NCI-H1417 treated with DMSO at 0.1 percent for 48 hours (cell line): ENCODE data around the gene PEMT.

Source experiments
- DNase-seq: peaks from one replicate; lab custom pipeline; 2025; lab: John Stamatoyannopoulos, UW

The PEMT gene

DNA sequence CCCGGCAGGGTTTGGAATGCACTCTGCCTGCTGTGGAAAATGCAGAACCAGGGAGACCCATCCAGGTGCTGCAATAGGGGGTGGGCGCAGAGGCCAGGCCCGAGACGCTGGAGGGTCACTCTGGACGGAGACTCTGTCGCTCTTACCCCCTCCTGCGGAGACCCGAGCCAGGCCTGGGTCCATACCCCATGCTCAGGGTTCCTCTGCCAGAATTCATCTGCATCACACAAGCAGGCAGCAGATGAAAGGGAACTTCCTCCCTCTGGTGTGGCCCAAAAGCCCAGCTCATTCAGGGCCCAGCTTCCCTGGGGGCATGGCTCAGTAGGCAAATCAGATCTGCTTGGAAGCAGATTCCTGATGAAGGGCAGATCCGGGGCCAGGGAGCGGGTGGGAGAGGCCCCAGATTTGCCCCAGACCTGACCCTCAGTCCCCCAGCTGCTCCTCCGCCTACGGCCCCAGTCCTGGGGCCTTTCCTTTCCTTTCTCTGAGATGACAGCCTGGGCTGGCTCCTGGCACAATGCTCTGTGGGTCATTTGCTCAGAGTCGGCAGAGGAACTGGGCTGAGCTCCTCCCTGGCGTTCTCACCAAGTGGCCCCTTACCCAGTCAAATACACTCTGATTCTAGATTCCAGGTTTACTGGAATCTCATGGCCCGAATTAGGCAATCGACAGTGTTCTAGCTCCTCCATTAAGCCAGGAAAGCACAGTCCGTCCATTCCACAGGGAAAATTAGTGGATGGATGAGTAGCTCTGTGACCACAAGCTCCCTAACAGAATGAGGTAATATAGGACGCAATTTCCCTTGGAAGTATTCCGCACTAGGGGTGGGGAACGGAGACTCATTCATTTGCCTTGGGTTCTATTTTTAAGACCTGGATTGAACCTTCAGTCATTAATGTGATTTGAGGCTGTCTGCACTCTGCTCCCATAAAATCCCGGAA, 76.2 kb downstream of the PEMT start:
- DNase-seq, result no peak

DNA sequence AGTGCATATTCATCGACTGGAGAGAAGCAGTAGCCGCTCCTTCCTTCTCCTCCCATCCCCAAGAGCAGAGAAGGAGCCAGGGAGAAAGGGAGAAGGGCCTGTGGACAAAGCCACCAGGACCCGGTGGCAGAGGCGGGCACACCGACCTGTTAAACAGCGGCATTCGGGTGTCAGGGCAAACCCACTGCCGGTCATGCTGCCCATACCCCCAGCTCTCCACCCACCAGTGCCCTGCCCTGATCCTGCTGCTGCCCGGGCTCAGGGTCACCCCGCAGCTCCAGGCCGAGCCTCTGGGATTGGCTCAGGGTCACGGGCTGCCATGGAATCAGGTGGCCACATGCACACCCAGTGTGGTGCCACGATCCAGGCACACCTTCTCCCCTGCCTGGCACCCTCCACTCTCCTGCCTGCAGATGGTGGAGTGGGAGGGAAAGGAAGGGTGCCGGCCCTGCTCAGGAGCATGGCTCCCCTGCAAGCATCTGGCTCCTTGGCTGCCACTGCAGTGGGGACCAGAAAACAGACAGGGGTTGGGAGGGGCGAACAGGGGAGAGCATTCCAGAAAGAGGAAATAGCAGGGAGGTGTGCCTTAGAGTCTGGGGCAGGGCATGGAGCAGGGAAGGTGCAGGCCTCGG, 77.0 kb downstream of the PEMT start:
- no peak for DNase-seq

DNA sequence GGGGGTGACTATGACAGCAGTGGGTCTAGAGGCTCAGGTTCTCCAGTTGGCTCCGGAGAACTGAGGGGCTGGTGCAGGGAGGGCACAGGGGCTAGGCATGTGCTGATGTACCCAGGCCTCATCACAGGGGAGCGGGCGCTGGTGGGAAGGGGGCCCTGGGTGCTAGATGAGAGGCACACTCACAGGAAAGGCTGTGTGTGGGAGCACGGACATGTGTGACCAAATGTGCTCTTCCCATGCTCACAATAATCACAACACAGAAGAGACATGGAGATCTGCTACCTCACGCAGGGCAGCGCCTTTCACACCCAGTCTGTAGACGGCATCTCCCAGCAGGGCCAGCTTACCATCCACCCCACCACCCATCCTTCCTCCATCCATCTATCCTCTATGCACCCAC, 77.9 kb downstream of the PEMT start:
- no peak for DNase-seq

DNA sequence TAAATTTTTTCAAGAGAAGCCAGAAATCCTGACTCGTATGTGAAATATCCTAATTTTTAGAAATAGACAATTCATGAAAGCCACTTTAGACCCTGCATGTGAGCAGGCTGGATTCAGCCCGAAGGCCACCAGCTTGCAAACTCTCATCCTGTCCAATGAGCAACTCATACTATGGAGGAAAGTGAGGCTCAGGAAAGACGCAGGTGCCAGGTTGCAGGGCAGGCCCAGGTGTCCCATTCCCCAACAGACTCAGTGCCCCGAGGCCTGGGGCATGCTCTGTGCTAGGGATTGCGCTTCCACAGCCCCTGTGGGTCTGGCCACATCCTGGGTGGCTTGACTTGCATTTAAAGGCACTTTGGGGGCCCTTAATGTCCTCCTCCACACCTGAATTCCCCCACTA, 78.6 kb downstream of the PEMT start:
- no peak for DNase-seq

DNA sequence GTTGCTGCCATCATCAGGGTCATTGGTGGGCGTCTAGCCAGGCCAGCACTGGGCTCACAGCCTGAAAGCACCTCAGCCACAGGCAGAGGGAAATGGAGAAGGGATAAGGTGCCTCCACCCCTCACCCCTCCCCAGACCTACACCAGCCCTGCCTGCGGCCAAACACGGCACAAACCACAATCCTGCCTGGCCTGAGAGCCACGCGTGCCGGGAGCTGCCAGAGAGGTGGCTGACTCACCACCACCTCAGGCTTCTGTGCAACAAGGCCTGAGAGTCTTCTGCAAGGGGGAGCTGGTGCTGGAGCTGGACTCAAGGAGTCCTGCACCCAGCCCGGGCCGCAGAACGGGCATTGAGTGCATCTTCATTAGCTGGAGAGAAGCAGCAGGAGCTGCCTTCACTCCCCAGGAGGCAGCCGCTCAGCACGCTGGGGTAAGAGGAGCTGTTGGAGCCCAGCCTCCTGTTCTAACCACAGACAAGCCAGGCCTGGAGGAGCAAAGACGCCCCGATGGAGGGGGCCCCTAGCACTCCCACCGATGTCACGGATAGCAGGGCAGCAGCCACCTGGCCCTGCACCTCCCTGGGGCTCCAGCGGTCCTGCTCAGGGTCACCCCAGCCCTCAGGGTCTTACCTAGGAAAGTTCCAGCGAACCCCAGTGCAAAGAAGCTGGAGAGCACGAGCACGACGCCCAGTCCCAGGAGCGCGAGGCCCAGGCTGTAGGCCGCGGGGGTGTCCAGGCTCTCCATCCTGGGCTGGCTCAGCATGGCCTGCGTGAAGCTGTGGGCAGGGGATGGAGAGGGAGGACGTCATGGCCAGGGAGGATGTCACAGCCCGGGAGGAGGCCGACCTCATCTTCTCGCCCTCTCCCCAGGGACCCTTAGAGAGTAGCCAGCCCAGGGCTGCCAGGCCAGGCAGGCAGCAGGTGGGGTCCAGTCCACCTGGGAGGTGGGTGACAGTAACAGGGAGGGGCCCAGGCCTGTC, 79.3 kb downstream of the PEMT start:
- DNase-seq, result no peak

DNA sequence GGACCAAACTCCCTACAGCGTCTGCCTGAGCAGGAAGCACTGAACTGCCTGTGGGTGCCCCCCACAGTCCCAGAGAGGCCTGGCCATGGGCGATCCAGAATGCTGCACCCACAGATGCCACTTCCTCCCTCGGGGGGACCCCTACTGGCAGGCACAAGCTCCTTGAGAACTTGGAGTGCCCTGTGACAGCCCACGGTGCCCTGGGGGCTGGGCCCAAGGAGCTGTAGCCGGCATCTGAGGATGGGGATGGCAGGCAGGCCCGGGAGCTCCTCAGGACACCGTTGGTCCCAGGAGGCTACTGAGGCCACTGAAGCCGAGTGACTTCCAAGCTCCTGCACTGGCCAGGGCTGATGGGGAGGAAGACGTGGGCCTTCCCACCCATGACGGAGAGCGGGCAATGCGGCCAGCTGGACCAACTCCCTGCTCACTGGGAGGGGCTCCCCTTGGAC, 80.2 kb downstream of the PEMT start:
- DNase-seq, result no peak

DNA sequence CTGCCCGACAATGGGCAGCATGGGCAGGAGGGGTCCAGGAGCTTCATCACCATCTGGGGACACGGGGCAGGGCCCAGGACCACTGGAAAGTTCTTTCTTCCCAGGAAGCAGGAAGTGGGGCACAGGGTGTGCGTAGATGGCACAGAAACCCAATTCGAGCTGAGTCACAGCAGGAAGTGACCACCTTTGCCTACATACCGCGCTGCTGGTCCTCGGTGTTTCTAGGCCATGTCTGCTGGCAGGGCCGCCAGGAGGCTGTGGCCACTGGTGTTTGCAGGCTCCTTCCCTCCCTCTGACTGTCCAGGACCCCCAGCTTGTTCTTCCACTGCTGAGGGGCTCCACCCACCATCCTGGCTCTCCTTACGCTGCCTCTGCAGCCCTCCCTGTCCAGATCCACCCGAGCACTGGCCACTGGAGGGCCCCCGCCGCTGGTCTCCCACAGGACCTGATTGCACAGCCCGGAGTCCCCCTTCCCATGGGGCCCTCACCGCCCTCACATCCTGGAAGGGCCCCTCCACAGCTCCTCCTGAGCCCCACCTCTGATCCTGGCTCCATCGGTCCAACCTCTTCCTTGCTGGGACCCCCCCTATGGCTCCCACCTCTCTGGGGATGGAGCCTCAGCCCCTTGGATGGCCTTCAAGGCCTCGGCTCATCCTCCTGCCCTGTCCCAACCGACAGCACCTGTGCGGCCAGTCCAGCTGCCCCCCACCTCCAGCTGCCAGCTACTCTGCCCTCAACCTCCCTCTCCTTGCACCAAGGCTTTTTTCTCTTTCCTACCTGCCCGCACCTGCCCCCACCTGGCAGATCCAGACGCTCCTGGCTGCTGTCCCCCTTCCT, 80.8 kb downstream of the PEMT start:
- no peak for DNase-seq

DNA sequence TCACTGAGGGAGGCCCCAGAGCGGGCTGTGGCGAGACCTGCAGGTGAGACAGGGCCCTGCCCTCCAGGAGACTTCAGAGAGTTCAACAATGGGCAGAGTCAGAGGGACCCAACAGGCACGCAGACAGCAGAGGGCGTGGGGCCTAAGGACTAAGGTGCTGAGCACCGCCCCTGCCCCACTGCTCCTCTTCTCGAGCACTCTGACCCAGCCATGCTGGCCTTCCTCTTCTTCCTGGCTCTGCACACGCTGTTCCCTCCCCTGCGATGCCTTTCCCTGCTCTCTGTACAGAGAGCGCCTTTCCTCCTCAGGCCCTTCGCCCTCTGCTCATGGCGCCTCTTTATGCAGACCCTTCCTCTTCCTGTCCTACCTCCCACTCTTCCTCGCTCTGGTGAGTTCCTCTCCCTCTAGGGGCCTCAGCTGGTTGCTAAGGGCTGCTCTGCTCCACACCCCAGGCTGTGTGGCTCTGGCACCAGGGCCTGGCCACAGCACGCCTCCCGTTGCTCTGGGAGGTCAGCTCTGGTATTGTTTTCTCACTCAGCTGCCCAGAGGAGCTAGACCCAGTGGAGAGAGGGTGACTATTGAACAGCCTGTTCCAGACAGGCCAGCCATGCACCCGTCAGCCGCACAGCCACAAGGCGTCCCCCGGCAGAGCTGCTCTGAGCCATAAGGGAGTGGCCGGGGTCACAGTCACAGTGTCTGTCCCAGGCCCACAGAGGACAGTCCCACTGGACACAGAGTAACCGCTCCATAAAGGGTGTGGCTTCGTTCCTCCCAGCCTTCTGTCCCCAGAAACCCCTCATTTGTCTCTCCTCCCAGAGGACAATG, 81.7 kb downstream of the PEMT start:
- DNase-seq, result no peak

DNA sequence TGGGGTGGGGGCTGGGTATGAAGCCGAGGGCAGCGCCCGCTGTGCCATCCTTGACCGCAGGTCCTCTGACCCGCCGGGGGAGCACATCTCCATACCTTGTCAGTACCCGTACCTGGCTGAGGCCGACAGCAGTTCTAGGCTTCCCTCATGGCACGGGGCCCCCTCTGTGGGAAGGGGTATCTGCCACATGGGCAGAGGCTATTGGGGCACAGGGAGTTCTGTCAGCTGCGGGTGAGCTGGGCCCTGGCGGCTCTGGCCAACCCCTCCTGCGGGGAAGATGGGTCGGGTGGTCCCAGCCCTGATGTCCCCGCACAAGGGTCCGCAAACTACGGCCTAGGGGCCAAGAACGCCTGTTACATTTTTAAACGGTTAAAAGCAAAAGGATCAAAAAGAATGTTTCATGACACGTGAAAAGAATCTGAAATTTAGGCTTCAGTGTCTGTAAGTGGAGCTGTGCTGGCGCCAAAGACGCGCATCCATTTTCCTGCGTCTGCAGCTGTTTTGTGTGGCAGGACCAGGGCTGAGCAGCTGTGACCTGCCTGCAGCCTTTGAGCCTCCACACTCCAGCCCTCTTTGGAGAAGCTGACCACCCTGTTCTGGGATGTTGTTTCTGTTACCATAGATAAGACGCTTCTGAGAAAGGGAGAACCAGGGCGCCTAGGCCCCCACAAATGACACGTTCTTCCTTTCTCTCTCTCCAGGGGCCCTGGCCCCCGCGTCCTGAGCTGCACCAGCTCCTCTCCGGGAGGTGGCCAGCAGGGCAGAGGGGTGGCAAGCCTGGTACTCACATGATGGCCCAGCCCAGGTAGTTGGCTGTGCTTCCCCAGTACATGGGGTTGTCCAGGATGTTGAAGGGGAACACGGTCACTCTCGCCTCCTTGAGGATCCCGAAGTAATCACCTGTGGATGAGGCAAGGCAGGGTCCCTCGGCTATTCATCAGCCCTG, 82.6 kb downstream of the PEMT start:
- DNase-seq, result no peak

DNA sequence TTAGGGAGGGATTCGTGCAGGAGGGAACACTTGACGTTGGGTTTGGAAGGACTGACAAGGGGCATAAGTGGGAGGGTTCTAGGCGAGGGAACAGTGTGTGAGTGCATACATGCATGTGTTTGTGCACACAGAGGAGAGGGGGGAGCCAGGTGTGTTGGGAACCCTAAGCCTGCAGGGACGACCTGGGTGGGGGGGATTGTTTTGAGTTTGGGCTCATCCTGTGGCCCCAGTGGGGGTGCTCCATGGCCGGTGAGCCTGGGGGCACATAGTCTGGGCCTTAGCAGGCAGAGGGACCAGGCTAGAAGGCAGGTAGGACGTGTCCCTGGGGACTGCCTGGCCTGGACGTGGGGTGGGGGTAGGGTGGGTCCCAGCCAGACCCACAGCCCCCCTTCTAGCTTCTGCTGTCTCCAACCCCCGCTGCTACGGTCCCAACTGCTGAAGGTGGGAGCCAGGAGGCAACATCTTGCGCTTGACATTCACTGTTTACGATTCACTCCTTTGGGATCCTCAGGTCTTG, 83.4 kb downstream of the PEMT start:
- no peak for DNase-seq

DNA sequence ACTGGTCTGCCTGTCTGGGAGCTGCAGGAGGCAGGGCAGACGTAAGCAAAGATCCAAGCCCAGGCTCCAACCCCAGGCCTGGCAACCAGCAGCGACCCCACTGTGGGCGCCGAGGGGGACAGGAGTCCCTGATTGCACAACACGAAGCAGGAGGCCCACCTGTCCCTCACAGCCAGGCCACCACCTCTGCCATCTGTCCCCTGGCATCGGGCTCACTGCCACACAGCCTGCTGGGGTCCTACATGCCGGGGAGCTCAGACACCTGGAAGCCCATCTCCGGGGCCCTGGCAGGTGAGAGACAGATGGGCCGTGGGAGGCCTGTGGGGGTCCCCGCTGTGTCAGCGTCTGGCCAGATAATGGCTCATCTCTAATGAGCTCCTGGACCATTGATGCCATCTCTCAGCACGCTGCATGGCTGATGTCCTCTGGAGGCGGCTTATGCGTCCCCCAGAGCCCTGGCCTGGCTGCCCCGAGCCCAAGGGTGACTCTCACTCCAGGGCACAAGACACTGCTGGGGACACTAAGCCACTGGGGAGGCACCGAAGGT, 84.0 kb downstream of the PEMT start:
- DNase-seq, result no peak

DNA sequence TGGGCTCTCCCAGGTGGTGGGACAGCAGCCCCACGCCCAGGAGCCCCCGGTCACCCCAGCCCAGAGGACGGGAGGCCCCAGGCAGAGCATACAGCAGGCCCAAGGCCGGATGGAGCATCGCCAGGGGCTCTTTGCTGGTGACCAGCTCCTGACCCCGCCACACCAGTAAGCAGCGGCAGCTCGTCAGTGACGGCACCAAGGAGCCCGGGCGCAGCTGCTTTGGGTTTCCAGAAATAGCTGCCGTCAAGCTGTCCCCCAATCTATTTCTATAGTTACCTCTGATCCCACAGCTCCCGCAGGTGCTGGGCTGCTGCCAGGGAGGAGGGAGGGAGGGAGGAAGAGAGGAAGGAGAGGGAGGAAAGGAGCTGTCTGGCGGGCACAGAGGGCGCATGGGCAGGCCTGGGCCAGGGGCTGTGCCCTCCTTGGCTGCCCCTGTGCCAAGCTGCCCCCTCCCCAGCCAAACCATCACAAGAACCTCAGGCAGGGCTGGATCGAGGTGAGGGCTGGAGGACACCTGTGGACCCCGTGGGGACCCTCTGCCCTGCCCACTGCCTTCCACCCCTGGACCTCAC, 84.5 kb downstream of the PEMT start:
- DNase-seq, result peak; percentile 19

DNA sequence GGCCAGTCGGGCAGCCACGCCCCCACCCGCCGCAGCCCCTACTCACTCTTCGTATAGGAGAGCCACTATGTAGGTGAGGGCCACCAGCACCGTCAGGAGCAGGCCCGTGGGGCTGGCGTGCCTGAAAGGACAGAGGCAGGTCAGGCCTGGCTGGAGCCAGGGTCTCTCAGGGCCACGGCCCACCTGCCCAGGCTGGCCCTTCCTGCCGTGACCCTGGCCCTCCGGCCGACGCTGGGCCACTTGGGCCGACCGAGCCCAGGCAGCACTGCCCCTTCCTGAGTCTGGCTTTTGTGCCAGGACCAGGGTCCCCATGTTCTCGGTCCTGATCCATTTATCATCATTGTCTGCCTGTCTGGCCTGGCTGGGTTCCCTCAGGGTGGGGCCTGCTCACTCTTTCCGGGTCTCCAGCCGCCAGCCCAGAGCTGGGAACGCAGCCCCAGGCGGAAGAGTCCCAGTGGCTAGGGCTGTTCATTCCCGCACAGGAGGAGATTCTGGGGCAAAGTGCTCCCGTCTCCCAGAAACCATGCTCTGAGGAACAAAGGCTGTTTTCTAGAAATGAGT, 85.2 kb downstream of the PEMT start:
- no peak for DNase-seq

DNA sequence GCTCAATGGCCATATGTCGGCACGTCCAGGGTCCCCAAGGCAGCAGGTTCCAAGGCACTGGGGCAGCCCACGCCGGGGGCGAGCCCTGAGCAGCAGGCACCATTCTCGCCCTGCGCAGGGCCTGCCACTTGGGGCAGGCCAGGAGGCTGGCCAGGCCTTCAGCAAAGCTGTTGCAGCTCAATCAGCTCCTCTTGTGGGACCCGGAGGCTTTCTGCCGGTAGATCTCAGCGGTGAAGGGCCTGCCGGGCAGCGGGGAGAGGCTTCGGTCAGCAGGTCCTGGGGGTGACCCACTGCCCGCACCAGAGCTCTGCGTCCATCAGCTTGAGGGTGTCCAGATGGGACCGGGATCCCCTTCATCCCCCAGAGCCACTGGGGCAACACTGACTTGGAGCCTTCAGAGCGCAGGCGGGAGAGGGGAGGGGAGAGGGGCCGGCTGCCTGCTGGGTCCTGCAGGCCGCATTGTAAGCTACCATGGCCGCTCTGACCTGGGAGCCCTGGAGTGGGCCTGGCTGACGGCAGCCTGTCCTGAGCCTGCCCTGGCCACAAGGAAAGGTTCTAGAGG, 85.8 kb downstream of the PEMT start:
- no peak for DNase-seq

DNA sequence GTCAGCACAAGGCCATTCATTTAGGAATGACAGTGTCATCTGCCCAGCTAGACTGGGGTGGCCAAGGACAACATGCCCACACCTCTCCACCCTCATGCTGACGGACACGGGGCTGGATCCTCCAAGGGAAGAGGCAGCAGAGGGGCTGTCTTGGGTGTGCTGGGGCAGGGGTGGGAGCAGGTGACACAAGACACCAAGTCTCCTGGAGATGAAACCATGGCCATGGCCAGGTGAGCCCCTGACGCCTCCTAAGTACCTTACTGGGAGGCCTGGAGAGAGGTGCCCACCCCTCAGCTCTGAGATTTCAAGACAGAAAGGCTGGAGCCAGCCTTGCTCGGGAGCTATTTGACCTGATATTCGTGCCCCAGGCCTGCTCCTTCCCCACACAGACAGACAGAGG, 86.4 kb downstream of the PEMT start:
- no peak for DNase-seq

DNA sequence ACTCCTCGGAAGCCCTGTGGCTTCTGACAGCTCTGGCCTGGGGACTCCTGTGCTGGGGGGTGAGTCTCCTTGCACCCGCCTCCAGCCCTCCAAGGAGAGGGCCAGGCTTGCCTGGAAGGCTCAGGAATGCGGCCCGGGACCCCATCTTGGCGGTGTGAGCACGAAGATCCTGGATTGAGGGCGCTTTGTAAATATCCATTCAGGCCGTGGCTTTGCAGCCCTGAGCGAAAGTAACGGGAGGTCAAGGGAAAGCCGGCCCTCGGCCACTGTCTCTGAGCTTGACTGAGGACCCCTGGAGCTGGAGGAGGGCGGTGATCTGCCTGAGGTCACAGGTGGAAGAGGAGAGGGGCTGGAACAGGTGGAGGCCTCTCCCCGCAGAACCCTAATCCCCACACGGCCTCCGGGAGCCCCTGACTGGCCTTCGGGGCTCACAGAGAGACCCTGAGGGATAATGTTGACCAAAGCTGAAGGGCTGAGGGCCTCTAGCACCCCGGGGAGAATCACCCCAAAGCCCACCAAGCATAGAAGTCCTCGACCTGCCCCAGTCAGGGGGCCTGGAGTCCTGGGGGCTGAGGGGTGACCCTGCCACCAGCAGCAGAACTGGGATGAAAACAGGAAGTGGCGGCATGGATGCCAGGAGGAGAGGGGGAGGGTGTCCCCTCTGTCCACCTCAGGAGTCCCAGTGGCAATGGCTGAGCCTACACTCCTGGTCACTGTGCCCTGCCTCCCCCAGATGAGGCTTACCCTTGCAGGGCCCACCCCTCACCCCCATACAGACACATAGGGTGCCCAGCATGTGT, 87.0 kb downstream of the PEMT start:
- no peak for DNase-seq

DNA sequence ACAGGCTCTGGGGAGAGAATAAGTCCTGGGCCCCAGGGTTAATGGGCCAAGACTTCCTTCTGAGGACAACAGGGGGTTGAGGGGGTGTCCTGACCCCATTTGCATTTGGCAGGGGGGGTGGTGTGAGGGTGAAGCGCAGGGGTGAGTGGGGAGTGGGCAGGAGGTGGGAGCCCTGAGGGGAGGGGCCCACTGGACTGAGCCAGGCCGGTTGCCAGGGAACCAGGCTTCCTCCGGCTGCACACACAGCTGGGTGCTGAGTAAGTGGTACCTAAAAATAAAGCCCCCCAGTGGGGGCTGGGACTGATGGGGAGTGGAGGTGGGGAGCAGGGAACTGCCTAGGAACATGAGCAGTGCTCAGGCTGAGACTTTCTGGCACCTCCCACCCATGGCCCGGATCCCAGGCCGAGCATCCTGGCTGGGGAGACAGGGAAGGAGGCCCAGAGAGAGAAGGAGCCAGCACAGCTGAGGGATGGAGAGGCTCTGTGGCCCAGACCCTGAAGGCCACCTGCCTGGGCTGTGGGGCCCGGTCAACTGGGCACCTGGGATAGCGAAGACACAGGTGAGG, 87.9 kb downstream of the PEMT start:
- DNase-seq, result no peak
